T-cell (primary cell): ENCODE data around the gene ZNF212. TPM values are rescaled to one million over a fixed set of nuclear protein-coding genes. Genes with fewer than 3 reads are reported as not detected.
"Not testable (repeated sequence)": the region's sequence is repeated elsewhere in the genome, so short reads cannot be mapped to it uniquely, and the experiment has no call there.

ENCODE experiments used
- ATAC-seq, 4 experiments: fragments of 200-7000 bp in 3 of 4; fragments of 150-1000 bp in 1 of 4; cut with Tn5 transposase; replicated peaks in 1 of 4; 1 replicate in 3 of 4; 2 replicates in 1 of 4; pipeline ENCODE4 v1.10.0; 2021; ENCODE audit warnings: moderate library complexity in 3 of 4, mild to moderate bottlenecking in 2 of 4, moderate number of reproducible peaks in 1 of 4
- CTCF ChIA-PET, 2 donors: fragments of 300-600 bp; sonication (Branson Sonifier 250); formaldehyde crosslinking; loops; one replicate each; lab custom pipeline; 2022; ENCODE audit warnings: antibody characterized with exemption in 2 of 2; lab: Charles Lee
- POLR2A ChIA-PET, 2 donors: fragments of 300-600 bp; sonication (Branson Sonifier 250); formaldehyde crosslinking; loops; one replicate each; lab custom pipeline; 2022; ENCODE audit warnings: antibody characterized with exemption in 2 of 2; lab: Charles Lee
- DNase-seq, 35 experiments: peaks; one replicate each; pipeline versions ENCODE4 v3.0.0 to v3.0.0-alpha.2; 2013 to 2023
- H3K27ac ChIP-seq: one replicate; pipeline ENCODE4 v1.5.1; 2013; ENCODE audit warnings: low read length
- H3K27me3 ChIP-seq, 2 experiments: replicated peaks in 1 of 2; 1 replicate in 1 of 2; 2 replicates in 1 of 2; pipeline versions ENCODE4 v1.6.1 to v1.7.0; 2013; ENCODE audit warnings: low read length in 1 of 2, mixed read lengths in 1 of 2; ENCODE audit not compliant: control insufficient read depth in 2 of 2, insufficient read depth in 2 of 2; ENCODE audit errors: extremely low read depth in 1 of 2
- H3K36me3 ChIP-seq, 2 donors: 1 replicate in 1 of 2; 2 replicates in 1 of 2; pipeline versions ENCODE4 v1.6.1 to v1.7.0; 2013; ENCODE audit warnings: low read length in 1 of 2; ENCODE audit not compliant: control insufficient read depth in 2 of 2, insufficient read depth in 1 of 2; ENCODE audit errors: extremely low read depth in 1 of 2
- H3K4me1 ChIP-seq, 2 experiments: 1 replicate in 1 of 2; 2 replicates in 1 of 2; pipeline versions ENCODE4 v1.6.1 to v1.7.0; 2013; ENCODE audit warnings: low read length in 2 of 2, mixed read lengths in 1 of 2; ENCODE audit not compliant: insufficient read depth in 2 of 2, control insufficient read depth in 1 of 2; ENCODE audit errors: extremely low read depth in 1 of 2
- H3K4me3 ChIP-seq, 2 donors: 1 replicate in 1 of 2; 2 replicates in 1 of 2; pipeline versions ENCODE4 v1.5.1 to v1.7.0; 2013; ENCODE audit warnings: mild to moderate bottlenecking in 2 of 2, low read length in 1 of 2, moderate library complexity in 1 of 2; ENCODE audit not compliant: control insufficient read depth in 1 of 2; ENCODE audit errors: extremely low read depth in 1 of 2
- H3K9me3 ChIP-seq: 2 replicates; pipeline ENCODE4 v1.7.0; 2013
- H3K27ac Mint-ChIP-seq, 2 donors: one replicate each; pipeline ENCODE4 v1.8.0; 2020 to 2021; ENCODE audit warnings: mild to moderate bottlenecking in 2 of 2, mixed read lengths in 2 of 2
- H3K27me3 Mint-ChIP-seq, 2 donors: one replicate each; pipeline ENCODE4 v1.8.0; 2021 to 2022; ENCODE audit warnings: mixed read lengths in 2 of 2
- H3K36me3 Mint-ChIP-seq: one replicate; pipeline ENCODE4 v1.8.0; 2021; ENCODE audit warnings: mixed read lengths
- H3K4me1 Mint-ChIP-seq, 3 donors: one replicate each; pipeline ENCODE4 v1.8.0; 2020 to 2022; ENCODE audit warnings: mixed read lengths in 3 of 3, mild to moderate bottlenecking in 1 of 3
- H3K4me3 Mint-ChIP-seq, 3 donors: one replicate each; pipeline ENCODE4 v1.8.0; 2020 to 2022; ENCODE audit warnings: mild to moderate bottlenecking in 3 of 3, mixed read lengths in 3 of 3, moderate library complexity in 3 of 3
- H3K9me3 Mint-ChIP-seq, 3 donors: one replicate each; pipeline ENCODE4 v1.8.0; 2020 to 2022; ENCODE audit warnings: mixed read lengths in 3 of 3
- WGBS: methylation state at CpG from one replicate; pipeline ENCODE4 v1.1.5; 2013; ENCODE audit warnings: missing lambda C conversion rate; ENCODE audit not compliant: insufficient coverage; 5-methylcytosine and 5-hydroxymethylcytosine counted together
- total RNA-seq, 35 experiments: library from RNA in 6 of 35; stranded (reverse) in 6 of 35; fragments of 120-200 nt in 1 of 35; gene quantifications; one replicate each; pipeline versions ENCODE4 v1.2.1 to v1.2.4 and lab custom pipeline; 2013 to 2026

Gene ZNF212
- total RNA-seq, 5 donors from 2014 or later (not counting 1 experiment from before 2014, with no cell fraction given), result 14.1 to 21.7 (median 19.6) TPM

DNA sequence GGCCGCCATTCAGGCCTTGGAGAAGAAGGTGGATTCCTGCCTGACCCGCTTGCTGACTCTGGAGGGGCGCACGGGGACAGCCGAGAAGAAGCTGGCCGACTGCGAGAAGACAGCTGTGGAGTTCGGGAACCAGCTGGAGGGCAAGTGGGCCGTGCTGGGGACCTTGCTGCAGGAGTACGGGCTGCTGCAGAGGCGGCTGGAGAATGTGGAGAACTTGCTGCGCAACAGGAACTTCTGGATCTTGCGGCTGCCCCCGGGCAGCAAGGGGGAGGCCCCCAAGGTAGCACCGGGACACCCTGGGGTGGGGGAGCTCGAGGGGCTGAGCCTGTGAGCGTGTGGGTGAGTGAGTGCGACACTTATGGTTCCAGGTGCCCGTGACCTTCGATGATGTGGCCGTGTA, 27.0 kb downstream of the ZNF212 start:
- DNase-seq (no peak), ATAC-seq (no peak)
- Mint-ChIP-seq H3K27me3 (no peaks in the 10 kb centered on the region), H3K4me1 (peaks cover 31 to 37% (median 33%) of the 10 kb centered on the region in 3 donors), H3K36me3 (peaks cover 45% of the 10 kb centered on the region), H3K4me3 (no peak overlapping the region), H3K9me3 (no peaks in the 10 kb centered on the region), H3K27ac (no peak overlapping the region)
- peaks cover 0 to 46% of the 10 kb centered on the region in 2 donors for H3K36me3 ChIP-seq
- H3K27me3 ChIP-seq, result no peaks in the 10 kb centered on the region
- H3K27ac ChIP-seq, result no peak overlapping the region
- POLR2A ChIA-PET, result no interaction called here
- peaks cover 2 to 27% of the 10 kb centered on the region in 2 experiments for H3K4me1 ChIP-seq
- no peak overlapping the region for H3K4me3 ChIP-seq
- 97% methylated on average over 17 of the region's 21 CpGs for WGBS
- CTCF ChIA-PET, result no interaction called here
- H3K9me3 ChIP-seq, result no peaks in the 10 kb centered on the region

GRCh38 chr7:149267733-149268132, 28.3 kb downstream of the ZNF212 start:
- H3K27ac Mint-ChIP-seq, result no peak overlapping the region

GRCh38 chr7:149274424-149274823, 35.0 kb downstream of the ZNF212 start:
- H3K27me3 ChIP-seq, H3K27ac ChIP-seq, H3K9me3 ChIP-seq, H3K4me1 ChIP-seq, DNase-seq, H3K4me3 ChIP-seq, H3K27me3 Mint-ChIP-seq, POLR2A ChIA-PET, H3K9me3 Mint-ChIP-seq, ATAC-seq, H3K4me3 Mint-ChIP-seq: not testable (repeated sequence)
- H3K4me1 Mint-ChIP-seq, result peaks cover 8 to 12% (median 9%) of the 10 kb centered on the region in 3 donors
- peaks cover 12 to 52% of the 10 kb centered on the region in 2 donors for H3K36me3 ChIP-seq
- H3K36me3 Mint-ChIP-seq, result peaks cover 53% of the 10 kb centered on the region
- CTCF ChIA-PET, result interaction anchor here in 1 of 2 donors (0.7 kb wide), 1 partner anchor 34 kb away, joined by 3 read pairs; no protein-coding TSS in a partner anchor
- WGBS, result 100% methylated on average over 5 of the region's 8 CpGs
- peak overlapping the region in 1 of 2 donors; percentile 7 for H3K27ac Mint-ChIP-seq

More at GRCh38 chr7:149267733-149268132, 28.3 kb downstream of the ZNF212 start:
- no peak overlapping the region for H3K4me3 Mint-ChIP-seq
- H3K27me3 Mint-ChIP-seq, result no peaks in the 10 kb centered on the region
- H3K4me1 Mint-ChIP-seq, result peaks cover 29 to 32% (median 31%) of the 10 kb centered on the region in 3 donors
- Histone ChIP-seq H3K36me3 (peaks cover 0 to 52% of the 10 kb centered on the region in 2 donors), H3K9me3 (no peaks in the 10 kb centered on the region), H3K4me1 (peaks cover 2 to 21% of the 10 kb centered on the region in 2 experiments), H3K27ac (no peak overlapping the region), H3K4me3 (no peak overlapping the region), H3K27me3 (no peaks in the 10 kb centered on the region)
- ATAC-seq (no peak), DNase-seq (no peak)
- POLR2A ChIA-PET, result no interaction called here
- CTCF ChIA-PET, result no interaction called here
- WGBS, result 100% methylated on average over 3 of the region's 8 CpGs
- peaks cover 48% of the 10 kb centered on the region for H3K36me3 Mint-ChIP-seq
- no peaks in the 10 kb centered on the region for H3K9me3 Mint-ChIP-seq

DNA sequence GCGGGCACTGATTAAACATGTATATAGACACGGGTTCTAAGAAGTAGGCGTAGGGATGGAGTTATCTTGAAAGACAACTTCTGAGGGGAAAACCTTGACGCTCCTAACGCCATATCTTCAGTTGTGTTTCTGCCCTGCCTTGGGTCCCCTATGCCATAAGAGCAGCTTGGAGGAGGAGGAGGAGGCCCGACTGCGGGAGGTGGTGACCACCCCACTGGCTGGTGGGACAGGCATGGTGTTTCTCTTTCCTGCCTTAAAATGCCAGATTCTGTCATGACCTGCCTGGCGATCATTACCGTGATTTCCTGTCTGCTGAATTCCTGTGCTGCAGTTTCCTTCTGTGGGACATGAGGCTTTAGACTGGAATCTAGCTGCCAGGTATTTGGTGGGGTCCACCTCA, 38.4 kb downstream of the ZNF212 start:
- no peaks in the 10 kb centered on the region for H3K27me3 ChIP-seq
- H3K9me3 Mint-ChIP-seq, result no peaks in the 10 kb centered on the region
- H3K4me3 ChIP-seq, result no peak overlapping the region
- peaks cover 12 to 53% of the 10 kb centered on the region in 2 donors for H3K36me3 ChIP-seq
- peaks cover 50% of the 10 kb centered on the region for H3K36me3 Mint-ChIP-seq
- H3K27me3 Mint-ChIP-seq, result no peaks in the 10 kb centered on the region
- peaks cover 8 to 12% (median 11%) of the 10 kb centered on the region in 3 donors for H3K4me1 Mint-ChIP-seq
- ATAC-seq (no peak), DNase-seq (no peak)
- no peak overlapping the region for H3K27ac ChIP-seq
- 98% methylated on average over 6 of the region's 9 CpGs for WGBS
- H3K4me1 ChIP-seq, result no peaks in the 10 kb centered on the region
- no peaks in the 10 kb centered on the region for H3K9me3 ChIP-seq
- H3K27ac Mint-ChIP-seq, result no peak overlapping the region
- CTCF ChIA-PET, result no interaction called here
- H3K4me3 Mint-ChIP-seq, result no peak overlapping the region
- POLR2A ChIA-PET, result no interaction called here

GRCh38 chr7:149278396-149278795, 38.9 kb downstream of the ZNF212 start:
- Mint-ChIP-seq H3K9me3 (no peaks in the 10 kb centered on the region), H3K36me3 (peaks cover 47% of the 10 kb centered on the region)
- DNase-seq, result no peak

DNA sequence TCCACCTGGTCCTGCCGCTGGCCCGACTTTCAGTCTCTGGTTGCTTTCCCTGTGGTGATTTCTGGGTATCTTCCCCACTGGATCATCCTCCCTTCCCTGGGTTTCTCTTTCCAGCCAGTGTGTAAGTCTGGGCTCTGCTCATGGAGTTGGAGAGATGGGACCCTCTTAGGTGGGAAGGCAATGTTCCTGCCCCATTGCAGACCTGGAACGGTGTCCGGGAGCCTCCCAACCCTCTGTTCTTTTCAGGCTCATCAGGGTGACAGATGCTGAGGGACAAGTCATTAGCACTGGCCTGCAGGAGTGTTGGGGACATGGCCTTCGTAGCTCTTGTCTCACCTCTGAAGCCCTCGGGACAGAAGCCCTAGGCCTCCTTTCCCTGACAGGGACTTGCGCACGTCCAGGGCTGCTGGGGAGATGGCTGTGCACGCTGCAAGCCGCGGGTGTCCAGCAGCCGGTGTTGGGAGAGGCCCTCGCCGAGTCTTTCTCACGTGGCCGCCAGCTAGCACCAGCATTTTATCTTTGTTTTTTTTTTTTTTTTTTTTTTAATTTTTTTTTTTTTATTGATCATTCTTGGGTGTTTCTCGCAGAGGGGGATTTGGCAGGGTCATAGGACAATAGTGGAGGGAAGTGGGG, 39.8 kb downstream of the ZNF212 start:
- no peaks in the 10 kb centered on the region for H3K27me3 Mint-ChIP-seq
- CTCF ChIA-PET, result interaction anchor here (0.7 kb wide), 2 partner anchors 18 to 154 kb away, joined by 4 to 6 read pairs; no protein-coding TSS in a partner anchor
- H3K4me3 Mint-ChIP-seq, result no peak overlapping the region
- ATAC-seq, result no peak
- H3K27me3 ChIP-seq, result no peaks in the 10 kb centered on the region
- H3K4me1 ChIP-seq, result peaks cover 4 to 10% of the 10 kb centered on the region in 2 experiments
- H3K4me1 Mint-ChIP-seq, result peaks cover 10 to 16% (median 12%) of the 10 kb centered on the region in 3 donors
- H3K36me3 ChIP-seq, result peaks cover 12 to 53% of the 10 kb centered on the region in 2 donors
- H3K4me3 ChIP-seq, result no peak overlapping the region
- H3K27ac Mint-ChIP-seq, result no peak overlapping the region
- POLR2A ChIA-PET, result interaction anchor here in 1 of 2 donors (0.6 kb wide), 1 partner anchor 170 kb away, joined by 6 read pairs; no protein-coding TSS in a partner anchor
- no peaks in the 10 kb centered on the region for H3K9me3 ChIP-seq
- H3K27ac ChIP-seq, result no peak overlapping the region
- no peak for DNase-seq
- no peaks in the 10 kb centered on the region for H3K9me3 Mint-ChIP-seq
- WGBS, result 94% methylated on average over 2 of the region's 17 CpGs
- peaks cover 42% of the 10 kb centered on the region for H3K36me3 Mint-ChIP-seq

More at GRCh38 chr7:149278396-149278795, 38.9 kb downstream of the ZNF212 start:
- H3K4me1 Mint-ChIP-seq, result peaks cover 8 to 12% (median 9%) of the 10 kb centered on the region in 3 donors
- POLR2A ChIA-PET, result no interaction called here
- no peak overlapping the region for H3K27ac ChIP-seq
- H3K27me3 Mint-ChIP-seq, result no peaks in the 10 kb centered on the region
- WGBS, result 95% methylated on average over 11 of the region's 11 CpGs
- no peak overlapping the region for H3K27ac Mint-ChIP-seq
- CTCF ChIA-PET, result no interaction called here
- peaks cover 12 to 53% of the 10 kb centered on the region in 2 donors for H3K36me3 ChIP-seq
- no peak overlapping the region for H3K4me3 Mint-ChIP-seq
- peaks cover 0 to 1% of the 10 kb centered on the region in 2 experiments for H3K4me1 ChIP-seq
- no peaks in the 10 kb centered on the region for H3K27me3 ChIP-seq
- no peak overlapping the region for H3K4me3 ChIP-seq
- no peaks in the 10 kb centered on the region for H3K9me3 ChIP-seq
- no peak for ATAC-seq
